SK-N-SH treated with all-trans-retinoic acid at 6 μM for 48 hours (cell line): Measurements from ENCODE around the gene SPATA20.

ENCODE experiments used
- ATAC-seq: fragments of 200-7000 bp; cut with Tn5 transposase; 3 replicates; pipeline ENCODE4 v1.9.1; 2020; ENCODE audit warnings: mild to moderate bottlenecking, moderate library complexity
- ARNTL ChIP-seq: fragments of 450-650 bp; formaldehyde crosslinking; IDR thresholded peaks from 2 replicates; pipeline ENCODE4 v1.5.0; 2020; ENCODE audit warnings: low read depth, mild to moderate bottlenecking, moderate library complexity, borderline replicate concordance
- BACH2 ChIP-seq: fragments of 250-450 bp; sonication (Bioruptor Pico); IDR thresholded peaks from 2 replicates; pipeline ENCODE4 v1.9.0; 2021; ENCODE audit warnings: mild to moderate bottlenecking, borderline replicate concordance
- CSDC2 ChIP-seq: fragments of 250-450 bp; sonication (Bioruptor Pico); IDR thresholded peaks from 2 replicates; pipeline ENCODE4 v1.5.0; 2020; ENCODE audit warnings: mild to moderate bottlenecking, moderate library complexity
- ESRRG ChIP-seq: fragments of 250-450 bp; sonication (Bioruptor Pico); IDR thresholded peaks from 2 replicates; pipeline ENCODE4 v1.6.1; 2021; ENCODE audit warnings: mild to moderate bottlenecking
- GLIS3 ChIP-seq: fragments of 250-450 bp; sonication (Bioruptor Pico); IDR thresholded peaks from 2 replicates; pipeline ENCODE4 v1.5.0; 2020; ENCODE audit warnings: mild to moderate bottlenecking, moderate library complexity
- ISL1 ChIP-seq: fragments of 250-450 bp; sonication (Bioruptor Pico); IDR thresholded peaks from 2 replicates; pipeline ENCODE4 v2.1.2; 2022; ENCODE audit warnings: mild to moderate bottlenecking, moderate library complexity
- PPARA ChIP-seq: fragments of 250-450 bp; sonication (Bioruptor Pico); IDR thresholded peaks from 2 replicates; pipeline ENCODE4 v1.5.0; 2020; ENCODE audit warnings: mild to moderate bottlenecking, borderline replicate concordance
- RARB ChIP-seq: fragments of 250-450 bp; sonication (Bioruptor Pico); IDR thresholded peaks from 2 replicates; pipeline ENCODE4 v1.8.0; 2021; ENCODE audit warnings: mild to moderate bottlenecking, moderate library complexity
- SNAI2 ChIP-seq: fragments of 250-450 bp; sonication (Bioruptor Pico); IDR thresholded peaks from 2 replicates; pipeline ENCODE4 v1.5.0; 2020; ENCODE audit warnings: mild to moderate bottlenecking, moderate library complexity
- TCF4 ChIP-seq: fragments of 250-450 bp; sonication (Bioruptor Pico); IDR thresholded peaks from 2 replicates; pipeline ENCODE4 v1.8.0; 2021; ENCODE audit warnings: mild to moderate bottlenecking, moderate library complexity, borderline replicate concordance
- TOX ChIP-seq: fragments of 250-450 bp; sonication (Bioruptor Pico); IDR thresholded peaks from 2 replicates; pipeline ENCODE4 v1.8.0; 2021; ENCODE audit warnings: mild to moderate bottlenecking, moderate library complexity, borderline replicate concordance
- ZC3H10 ChIP-seq: fragments of 250-450 bp; sonication (Bioruptor Pico); IDR thresholded peaks from 2 replicates; pipeline ENCODE4 v1.5.1; 2021; ENCODE audit warnings: mild to moderate bottlenecking, moderate library complexity
- ZFP3 ChIP-seq: fragments of 250-450 bp; sonication (Bioruptor Pico); IDR thresholded peaks from 2 replicates; pipeline ENCODE4 v1.5.0; 2020; ENCODE audit warnings: mild to moderate bottlenecking, moderate library complexity
- ZFP30 ChIP-seq: fragments of 450-650 bp; formaldehyde crosslinking; IDR thresholded peaks from 2 replicates; pipeline ENCODE4 v1.5.0; 2022; ENCODE audit warnings: mild to moderate bottlenecking, moderate library complexity
- ZNF565 ChIP-seq: fragments of 450-650 bp; formaldehyde crosslinking; conservative IDR thresholded peaks from 2 replicates; pipeline ENCODE4 v1.5.0; 2020; ENCODE audit warnings: low read depth, mild to moderate bottlenecking, moderate library complexity
- ZNF70 ChIP-seq: fragments of 450-650 bp; formaldehyde crosslinking; IDR thresholded peaks from 2 replicates; pipeline ENCODE4 v1.5.0; 2020; ENCODE audit warnings: mild to moderate bottlenecking, moderate library complexity
- ZNF8 ChIP-seq: fragments of 450-650 bp; formaldehyde crosslinking; IDR thresholded peaks from 2 replicates; pipeline ENCODE4 v1.5.0; 2020; ENCODE audit warnings: mild to moderate bottlenecking, moderate library complexity
- TF ChIP-seq, protein P1 (sequence below): fragments of 250-450 bp; sonication (Bioruptor Pico); IDR thresholded peaks from 2 replicates; pipeline ENCODE4 v1.5.1; 2020; ENCODE audit warnings: low read depth, mild to moderate bottlenecking, moderate library complexity
- TF ChIP-seq, protein P2 (sequence below): fragments of 250-450 bp; sonication (Bioruptor Pico); IDR thresholded peaks from 2 replicates; pipeline ENCODE4 v1.5.1; 2021; ENCODE audit warnings: mild to moderate bottlenecking, moderate library complexity
- TF ChIP-seq, protein P3 (sequence below): fragments of 250-450 bp; sonication (Bioruptor Pico); IDR thresholded peaks from 2 replicates; pipeline ENCODE4 v1.8.0; 2020; ENCODE audit warnings: mild to moderate bottlenecking, moderate library complexity, borderline replicate concordance
- TF ChIP-seq, protein P4 (sequence below): fragments of 250-450 bp; sonication (Bioruptor Pico); IDR thresholded peaks from 2 replicates; pipeline ENCODE4 v1.8.0; 2021; ENCODE audit warnings: low read depth, mild to moderate bottlenecking, moderate library complexity, borderline replicate concordance

Gene SPATA20

DNA sequence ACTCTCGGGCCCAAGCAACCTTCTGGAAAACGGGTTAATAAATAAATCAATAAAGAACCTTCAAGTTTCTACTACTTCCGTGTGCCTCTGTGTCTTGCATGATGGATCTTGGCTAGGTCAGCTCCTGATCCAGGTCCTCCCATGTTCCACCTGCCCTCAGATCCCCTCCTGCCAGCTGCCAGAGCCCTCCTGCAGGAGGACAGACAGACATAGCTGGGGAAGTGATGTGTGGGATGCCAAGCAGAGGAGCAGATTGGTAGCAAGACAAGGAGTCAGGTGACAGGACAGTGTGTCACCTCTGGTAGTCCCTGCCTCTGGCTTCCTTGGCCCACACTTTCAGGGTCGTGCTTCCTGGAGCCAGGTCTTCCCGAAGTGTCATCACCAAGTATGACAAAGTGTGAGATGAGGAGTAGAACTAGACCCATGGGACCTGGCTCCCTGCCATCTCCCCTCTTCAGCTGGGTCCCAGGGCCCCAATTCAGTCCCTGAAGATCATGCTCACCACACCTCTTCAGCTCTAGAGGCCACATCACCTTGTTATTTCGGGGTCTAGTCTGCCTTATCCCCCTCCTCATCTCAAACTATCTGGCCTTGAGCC, 15.4 kb upstream of the SPATA20 start (continued):
- TF ChIP-seq, protein P1, sequence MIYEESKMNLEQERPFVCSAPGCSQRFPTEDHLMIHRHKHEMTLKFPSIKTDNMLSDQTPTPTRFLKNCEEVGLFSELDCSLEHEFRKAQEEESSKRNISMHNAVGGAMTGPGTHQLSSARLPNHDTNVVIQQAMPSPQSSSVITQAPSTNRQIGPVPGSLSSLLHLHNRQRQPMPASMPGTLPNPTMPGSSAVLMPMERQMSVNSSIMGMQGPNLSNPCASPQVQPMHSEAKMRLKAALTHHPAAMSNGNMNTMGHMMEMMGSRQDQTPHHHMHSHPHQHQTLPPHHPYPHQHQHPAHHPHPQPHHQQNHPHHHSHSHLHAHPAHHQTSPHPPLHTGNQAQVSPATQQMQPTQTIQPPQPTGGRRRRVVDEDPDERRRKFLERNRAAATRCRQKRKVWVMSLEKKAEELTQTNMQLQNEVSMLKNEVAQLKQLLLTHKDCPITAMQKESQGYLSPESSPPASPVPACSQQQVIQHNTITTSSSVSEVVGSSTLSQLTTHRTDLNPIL (CRISPR knock-in tag), result no peak
- TF ChIP-seq ZNF565 (no peak), CSDC2 (CRISPR knock-in tag) (no peak), ESRRG (no peak), ARNTL (CRISPR knock-in tag) (no peak), RARB (CRISPR knock-in tag) (no peak)

DNA sequence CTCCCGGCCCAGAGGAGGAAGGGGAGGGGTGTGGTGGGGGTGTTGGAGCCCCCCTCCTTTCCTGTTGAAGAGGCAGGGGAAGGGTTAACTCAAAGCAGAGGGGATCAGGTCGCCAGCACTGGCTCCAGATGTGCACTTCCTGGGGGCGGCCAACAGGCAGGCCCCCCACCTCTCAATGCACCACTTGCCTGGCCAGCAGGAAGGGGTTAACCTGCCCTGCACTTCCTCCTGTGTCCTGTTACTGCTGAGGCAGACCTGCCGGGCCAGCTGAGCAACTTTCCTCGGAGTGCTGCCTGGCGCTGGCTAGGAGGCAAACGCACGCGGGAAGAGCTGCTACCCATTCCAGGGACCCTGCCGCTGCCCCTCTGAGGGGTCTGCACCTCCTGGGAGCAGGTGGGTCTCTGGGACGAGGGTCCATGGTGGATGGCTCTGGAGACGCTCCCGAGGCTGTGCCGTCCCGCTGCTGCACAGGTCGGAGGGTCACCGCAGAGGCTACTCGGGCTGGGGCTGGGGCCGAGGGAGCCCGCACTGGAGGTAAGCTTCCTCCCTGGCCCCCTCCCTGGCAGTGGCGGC, 14.4 kb upstream of the SPATA20 start, which contains the start of gene EPN3:
EPN3 (plus strand) TSS at position 284 of the 573 bp plus-strand sequence. CDS start 3,822 bp downstream, outside the sequence.
- peak; percentile 79 for ATAC-seq
- TF ChIP-seq ZFP30, result no peak
- TF ChIP-seq, protein P2, sequence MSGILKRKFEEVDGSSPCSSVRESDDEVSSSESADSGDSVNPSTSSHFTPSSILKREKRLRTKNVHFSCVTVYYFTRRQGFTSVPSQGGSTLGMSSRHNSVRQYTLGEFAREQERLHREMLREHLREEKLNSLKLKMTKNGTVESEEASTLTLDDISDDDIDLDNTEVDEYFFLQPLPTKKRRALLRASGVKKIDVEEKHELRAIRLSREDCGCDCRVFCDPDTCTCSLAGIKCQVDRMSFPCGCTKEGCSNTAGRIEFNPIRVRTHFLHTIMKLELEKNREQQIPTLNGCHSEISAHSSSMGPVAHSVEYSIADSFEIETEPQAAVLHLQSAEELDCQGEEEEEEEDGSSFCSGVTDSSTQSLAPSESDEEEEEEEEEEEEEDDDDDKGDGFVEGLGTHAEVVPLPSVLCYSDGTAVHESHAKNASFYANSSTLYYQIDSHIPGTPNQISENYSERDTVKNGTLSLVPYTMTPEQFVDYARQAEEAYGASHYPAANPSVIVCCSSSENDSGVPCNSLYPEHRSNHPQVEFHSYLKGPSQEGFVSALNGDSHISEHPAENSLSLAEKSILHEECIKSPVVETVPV (CRISPR knock-in tag), result no peak
- TF ChIP-seq SNAI2 (CRISPR knock-in tag), result no peak
- TF ChIP-seq ZNF8 (CRISPR knock-in tag), result no peak
- no peak for TF ChIP-seq ZNF565
- TF ChIP-seq BACH2, result no peak

DNA sequence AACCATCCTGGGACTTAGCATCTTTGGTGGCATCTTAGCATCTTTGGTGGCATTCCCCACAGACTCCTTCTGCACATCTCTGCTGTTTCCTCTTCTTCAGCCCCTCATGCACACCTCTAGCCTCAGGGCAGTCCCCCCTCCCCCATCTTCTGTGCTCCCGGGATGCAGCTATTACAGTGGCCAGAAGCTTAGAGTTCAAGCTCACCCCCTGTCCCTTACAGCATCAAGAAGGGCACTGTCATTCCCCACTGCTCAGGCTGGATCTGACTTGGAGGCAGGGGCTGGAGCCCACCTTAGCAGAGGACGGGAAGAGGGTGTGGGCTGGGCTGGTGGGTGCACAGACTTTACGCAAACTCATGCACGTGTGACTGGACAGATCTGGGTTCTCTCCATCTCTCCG, 13.8 kb upstream of the SPATA20 start:
- TF ChIP-seq ZNF70 (CRISPR knock-in tag), result no peak
- TF ChIP-seq SNAI2 (CRISPR knock-in tag), result no peak
- TF ChIP-seq PPARA (CRISPR knock-in tag), result no peak
- TF ChIP-seq RARB (CRISPR knock-in tag), result no peak
- no peak for TF ChIP-seq ARNTL (CRISPR knock-in tag)
- no peak for TF ChIP-seq BACH2
- TF ChIP-seq ZNF8 (CRISPR knock-in tag), result no peak
- TF ChIP-seq, protein P3, sequence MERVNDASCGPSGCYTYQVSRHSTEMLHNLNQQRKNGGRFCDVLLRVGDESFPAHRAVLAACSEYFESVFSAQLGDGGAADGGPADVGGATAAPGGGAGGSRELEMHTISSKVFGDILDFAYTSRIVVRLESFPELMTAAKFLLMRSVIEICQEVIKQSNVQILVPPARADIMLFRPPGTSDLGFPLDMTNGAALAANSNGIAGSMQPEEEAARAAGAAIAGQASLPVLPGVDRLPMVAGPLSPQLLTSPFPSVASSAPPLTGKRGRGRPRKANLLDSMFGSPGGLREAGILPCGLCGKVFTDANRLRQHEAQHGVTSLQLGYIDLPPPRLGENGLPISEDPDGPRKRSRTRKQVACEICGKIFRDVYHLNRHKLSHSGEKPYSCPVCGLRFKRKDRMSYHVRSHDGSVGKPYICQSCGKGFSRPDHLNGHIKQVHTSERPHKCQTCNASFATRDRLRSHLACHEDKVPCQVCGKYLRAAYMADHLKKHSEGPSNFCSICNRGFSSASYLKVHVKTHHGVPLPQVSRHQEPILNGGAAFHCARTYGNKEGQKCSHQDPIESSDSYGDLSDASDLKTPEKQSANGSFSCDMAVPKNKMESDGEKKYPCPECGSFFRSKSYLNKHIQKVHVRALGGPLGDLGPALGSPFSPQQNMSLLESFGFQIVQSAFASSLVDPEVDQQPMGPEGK (CRISPR knock-in tag), result no peak
- TF ChIP-seq, protein P1 (CRISPR knock-in tag), result no peak
- no peak for TF ChIP-seq ZFP30
- no peak for TF ChIP-seq TCF4
- no peak for TF ChIP-seq ZFP3 (CRISPR knock-in tag)
- TF ChIP-seq ZNF565, result no peak
- no peak for TF ChIP-seq ZC3H10 (CRISPR knock-in tag)
- no peak for TF ChIP-seq GLIS3 (CRISPR knock-in tag)
- no peak for TF ChIP-seq ESRRG
- TF ChIP-seq, protein P4, sequence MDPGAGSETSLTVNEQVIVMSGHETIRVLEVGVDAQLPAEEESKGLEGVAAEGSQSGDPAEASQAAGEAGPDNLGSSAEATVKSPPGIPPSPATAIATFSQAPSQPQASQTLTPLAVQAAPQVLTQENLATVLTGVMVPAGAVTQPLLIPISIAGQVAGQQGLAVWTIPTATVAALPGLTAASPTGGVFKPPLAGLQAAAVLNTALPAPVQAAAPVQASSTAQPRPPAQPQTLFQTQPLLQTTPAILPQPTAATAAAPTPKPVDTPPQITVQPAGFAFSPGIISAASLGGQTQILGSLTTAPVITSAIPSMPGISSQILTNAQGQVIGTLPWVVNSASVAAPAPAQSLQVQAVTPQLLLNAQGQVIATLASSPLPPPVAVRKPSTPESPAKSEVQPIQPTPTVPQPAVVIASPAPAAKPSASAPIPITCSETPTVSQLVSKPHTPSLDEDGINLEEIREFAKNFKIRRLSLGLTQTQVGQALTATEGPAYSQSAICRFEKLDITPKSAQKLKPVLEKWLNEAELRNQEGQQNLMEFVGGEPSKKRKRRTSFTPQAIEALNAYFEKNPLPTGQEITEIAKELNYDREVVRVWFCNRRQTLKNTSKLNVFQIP (CRISPR knock-in tag), result no peak
- TF ChIP-seq ISL1 (CRISPR knock-in tag), result no peak
- TF ChIP-seq, all 23 proteins: peak for 0
- ATAC-seq, result peak; percentile 8

DNA sequence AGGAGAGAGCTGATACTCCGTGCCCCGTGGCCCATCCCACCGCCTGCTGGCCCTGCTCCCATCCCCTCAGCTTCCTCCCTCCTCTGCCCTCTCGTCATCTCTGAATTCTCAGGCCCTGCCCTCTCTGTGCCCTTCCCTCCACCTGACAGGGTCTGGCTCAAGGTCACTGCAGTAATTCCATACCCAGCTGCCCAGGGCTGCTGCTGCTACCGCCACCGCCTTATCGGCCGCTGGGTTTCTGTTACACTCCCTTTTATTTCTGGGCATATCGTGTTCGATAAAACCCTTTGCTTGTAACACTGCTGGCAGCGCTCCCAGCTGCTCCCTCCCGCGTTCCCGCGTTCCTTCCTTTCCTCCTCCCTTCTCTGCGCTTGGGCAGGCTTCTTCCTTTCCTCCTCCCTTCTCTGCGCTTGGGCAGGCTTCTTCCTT, 13.2 kb upstream of the SPATA20 start:
- ATAC-seq, result peak; percentile 61
- TF ChIP-seq TOX (CRISPR knock-in tag), result no peak
- TF ChIP-seq, protein P3 (CRISPR knock-in tag), result no peak
- TF ChIP-seq, protein P1 (CRISPR knock-in tag), result no peak
- TF ChIP-seq BACH2, result no peak
- no peak for TF ChIP-seq SNAI2 (CRISPR knock-in tag)
